Activated naive CD8-positive, alpha-beta T cell treated with anti-CD3 and anti-CD28 coated beads, Interleukin-2, amount 50 U/mL, for 16 hours (primary cell): ENCODE measurements around the gene NF1.
"Not testable (repeated sequence)": the region's sequence is repeated elsewhere in the genome, so short reads cannot be mapped to it uniquely, and the experiment has no call there.

ENCODE experiments used
- DNase-seq: peaks from one replicate; pipeline ENCODE4 v3.0.0-alpha.2; 2020; ENCODE audit warnings: low read depth, low spot score

Gene NF1

GRCh38 chr17:31252741-31253140 lies 158.0 kb downstream of the NF1 start:
- no peak for DNase-seq

DNA sequence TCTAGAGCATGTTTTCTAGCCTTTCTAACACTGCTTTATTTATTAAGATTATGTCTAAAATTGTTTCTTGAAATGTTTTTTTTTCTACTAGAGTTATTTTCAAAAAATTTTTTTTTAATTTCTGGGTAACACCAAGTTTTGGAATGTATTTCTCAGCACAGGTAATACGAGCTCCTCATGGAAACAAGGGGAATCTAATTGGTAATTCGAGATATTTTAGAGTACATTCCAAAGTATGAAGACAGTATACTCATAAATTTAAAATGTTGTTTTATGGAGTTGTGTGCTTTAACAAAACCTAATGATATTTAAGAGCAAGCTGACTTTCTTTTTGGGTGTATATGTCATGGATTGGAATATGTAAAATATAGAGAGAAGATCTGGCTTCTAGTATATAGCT lies 159.9 kb downstream of the NF1 start:
- DNase-seq, result no peak

DNA sequence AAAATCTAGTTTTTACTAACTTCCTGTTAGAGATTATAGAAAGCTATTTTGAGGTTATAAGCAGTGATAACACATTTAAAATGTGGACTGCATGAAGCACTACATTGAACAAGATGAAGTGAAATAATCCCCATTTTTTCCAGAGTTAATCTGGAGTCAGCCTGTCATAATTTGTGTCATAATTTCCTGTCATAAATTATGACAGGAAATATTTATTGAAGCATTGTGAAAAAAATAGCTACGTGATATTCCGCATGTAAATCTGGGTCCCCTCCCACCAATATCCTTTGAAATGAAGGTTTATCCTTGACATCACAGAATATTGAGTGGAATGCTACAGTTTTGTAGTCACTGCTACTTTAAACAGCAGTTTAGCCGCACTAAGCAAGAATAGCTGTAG lies 162.2 kb downstream of the NF1 start:
- no peak for DNase-seq

DNA sequence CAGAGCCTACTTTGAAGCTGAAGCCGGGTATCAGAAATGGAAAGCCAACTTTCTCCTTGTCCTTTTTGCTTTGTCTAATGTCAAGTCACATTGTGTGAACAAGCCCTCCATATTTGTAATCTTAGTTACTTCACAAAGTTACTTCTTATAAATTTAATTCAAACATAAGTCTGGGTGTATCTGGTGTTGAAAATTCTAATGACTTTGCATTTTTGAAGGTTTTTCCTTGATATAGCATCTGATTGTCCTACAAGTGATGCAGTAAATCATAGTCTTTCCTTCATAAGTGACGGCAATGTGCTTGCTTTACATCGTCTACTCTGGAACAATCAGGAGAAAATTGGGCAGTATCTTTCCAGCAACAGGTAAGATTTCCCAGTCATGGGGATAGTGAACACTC lies 165.4 kb downstream of the NF1 start:
- no peak for DNase-seq

GRCh38 chr17:31261601-31262000 lies 166.8 kb downstream of the NF1 start:
- DNase-seq, result no peak

GRCh38 chr17:31262923-31263322 lies 168.1 kb downstream of the NF1 start:
- not testable (repeated sequence) for DNase-seq

GRCh38 chr17:31266042-31266441 lies 171.3 kb downstream of the NF1 start:
- DNase-seq, result no peak

DNA sequence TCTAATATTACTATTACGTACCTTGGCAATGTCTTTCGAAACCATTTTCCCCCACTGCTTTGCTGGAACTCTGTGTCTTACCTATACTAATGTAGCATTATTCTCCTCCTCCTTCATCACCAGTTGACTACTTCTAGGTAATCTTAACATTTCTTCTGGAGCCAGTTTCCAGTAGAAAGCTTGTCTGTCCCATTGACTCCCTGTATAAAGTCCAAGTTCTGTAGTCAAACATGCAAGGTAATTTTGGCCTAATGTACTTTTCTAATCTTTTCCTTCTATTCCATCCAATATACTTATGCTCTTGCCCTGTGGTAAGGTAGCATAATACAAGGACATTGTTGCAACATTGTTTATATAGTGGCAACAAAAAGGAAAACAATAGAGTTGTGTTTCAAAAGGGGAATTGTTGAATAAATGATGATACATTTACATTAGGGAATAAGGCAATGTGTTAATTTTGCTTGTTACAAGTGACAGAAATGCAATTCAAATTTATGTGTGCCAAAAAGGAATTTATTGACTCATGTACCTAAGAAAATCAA lies 174.3 kb downstream of the NF1 start:
- no peak for DNase-seq

DNA sequence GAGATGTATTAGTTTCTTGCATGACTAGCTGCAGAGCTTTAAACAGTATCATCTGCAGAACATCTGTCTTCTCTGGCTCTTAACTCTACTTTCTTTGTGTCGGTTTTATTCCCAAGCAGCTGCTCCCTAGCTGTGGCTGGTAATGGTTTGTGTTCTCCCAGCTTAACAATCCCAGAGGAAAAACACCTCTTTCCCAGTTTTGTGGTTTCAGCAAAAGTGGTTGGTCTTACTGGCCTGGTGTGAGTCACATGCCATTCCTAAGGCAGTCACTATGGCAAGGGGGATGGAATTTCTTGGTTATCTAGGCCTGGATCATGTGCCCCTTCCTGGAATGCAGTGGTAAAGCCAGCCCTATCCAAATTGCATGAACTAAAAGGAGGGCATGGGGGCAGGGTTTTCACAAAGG lies 174.8 kb downstream of the NF1 start:
- DNase-seq, result no peak

GRCh38 chr17:31272236-31272635 lies 177.5 kb downstream of the NF1 start:
- DNase-seq, result no peak

- no peak for DNase-seq
Measured at GRCh38 chr17:31272803-31273202, 178.0 kb downstream of the NF1 start.

DNA sequence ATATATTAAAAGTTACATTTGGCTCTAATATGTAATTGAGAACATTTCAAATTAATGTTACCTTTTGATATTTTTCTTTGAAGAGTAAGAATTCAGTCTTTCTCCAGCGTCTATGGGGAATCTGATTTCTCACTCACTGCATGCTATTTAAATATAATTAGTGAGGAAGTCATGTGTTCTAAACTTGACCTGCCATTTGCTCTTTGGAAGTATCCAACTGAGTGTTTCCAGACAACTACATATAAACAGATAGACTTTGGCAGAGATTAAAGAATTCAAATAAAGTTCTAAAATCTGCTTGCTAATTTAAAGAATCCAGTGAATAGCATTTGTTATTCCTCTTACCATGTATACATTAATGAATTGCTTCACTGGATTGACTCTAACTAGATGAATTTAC lies 178.7 kb downstream of the NF1 start:
- DNase-seq, result no peak

- no peak for DNase-seq
Measured at GRCh38 chr17:31274252-31274651, 179.5 kb downstream of the NF1 start.

- DNase-seq, result no peak
Measured at GRCh38 chr17:31275116-31275515, 180.3 kb downstream of the NF1 start.

GRCh38 chr17:31279401-31279800 lies 184.6 kb downstream of the NF1 start:
- no peak for DNase-seq

DNA sequence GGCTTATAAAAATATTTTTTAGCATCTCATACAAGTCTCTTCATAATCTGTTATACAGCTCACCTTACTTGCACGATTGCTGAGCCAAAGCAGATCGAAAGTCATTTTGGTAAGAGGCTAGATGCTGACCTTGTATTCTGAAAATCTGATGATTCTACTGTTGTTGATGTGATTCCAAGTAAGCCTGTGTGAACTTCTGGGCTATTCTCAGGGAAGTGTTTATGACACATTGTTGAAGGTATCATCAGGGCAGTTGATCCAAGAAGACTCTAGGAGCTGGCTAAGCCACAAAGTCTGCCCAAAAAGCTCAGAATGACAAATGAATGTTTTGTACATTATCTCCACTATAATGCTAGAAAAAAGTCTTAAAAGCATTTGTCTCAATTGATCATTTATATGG lies 186.3 kb downstream of the NF1 start:
- no peak for DNase-seq

DNA sequence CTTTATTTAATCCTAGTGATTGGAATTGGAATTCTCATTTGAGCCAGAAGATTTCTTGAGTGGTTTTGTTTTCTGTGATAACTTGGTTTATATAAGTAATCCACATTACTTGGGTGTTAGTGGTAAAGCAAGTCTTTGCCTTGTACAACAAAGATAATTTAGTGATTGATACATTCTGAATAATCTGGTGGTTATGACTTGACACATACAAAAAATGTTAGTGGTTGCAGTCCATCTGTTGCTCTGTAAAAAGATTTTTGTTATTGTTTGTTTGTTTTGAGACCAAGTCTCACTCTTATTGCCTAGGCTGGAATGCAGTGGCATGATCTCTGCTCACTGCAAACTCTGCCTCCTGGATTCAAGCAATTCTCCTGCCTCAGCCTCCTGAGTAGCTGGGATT lies 189.1 kb downstream of the NF1 start:
- no peak for DNase-seq

DNA sequence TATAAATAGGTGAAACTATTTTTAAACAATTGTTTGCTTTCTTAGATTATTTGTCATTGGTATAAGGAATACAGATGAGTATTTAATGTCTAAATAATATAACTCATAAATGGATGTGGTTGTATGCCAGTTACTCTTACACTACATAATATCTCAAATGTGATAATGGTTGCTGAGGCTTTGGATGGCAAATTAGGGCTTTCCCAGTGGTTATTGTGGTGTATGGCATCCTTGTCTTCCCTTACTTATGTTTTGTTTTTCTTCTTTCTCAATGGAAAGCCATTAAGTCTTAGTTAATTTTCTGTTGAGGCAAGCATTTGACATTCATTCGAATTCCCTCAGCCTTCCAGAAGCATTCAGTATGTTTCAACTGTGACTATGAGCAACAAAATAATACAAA lies 191.8 kb downstream of the NF1 start:
- DNase-seq, result no peak

DNA sequence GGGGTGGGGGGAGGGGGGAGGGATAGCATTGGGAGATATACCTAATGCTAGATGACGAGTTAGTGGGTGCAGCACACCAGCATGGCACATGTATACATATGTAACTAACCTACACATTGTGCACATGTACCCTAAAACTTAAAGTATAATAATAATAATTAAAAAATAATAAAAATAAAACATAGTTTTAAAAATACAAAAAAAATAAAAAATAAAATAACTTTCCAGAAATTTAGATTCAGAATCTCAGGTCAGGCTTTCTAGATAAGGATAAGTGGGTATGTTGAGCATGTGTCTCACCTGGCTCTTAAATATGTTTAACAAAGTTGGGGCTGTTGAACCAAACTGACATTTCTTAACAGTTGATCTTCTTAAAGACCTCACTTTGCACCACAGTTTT lies 193.2 kb downstream of the NF1 start:
- DNase-seq, result not testable (repeated sequence)

- no peak for DNase-seq
Measured at GRCh38 chr17:31289790-31290189, 195.0 kb downstream of the NF1 start.

GRCh38 chr17:31291820-31292219 lies 197.0 kb downstream of the NF1 start:
- no peak for DNase-seq

DNA sequence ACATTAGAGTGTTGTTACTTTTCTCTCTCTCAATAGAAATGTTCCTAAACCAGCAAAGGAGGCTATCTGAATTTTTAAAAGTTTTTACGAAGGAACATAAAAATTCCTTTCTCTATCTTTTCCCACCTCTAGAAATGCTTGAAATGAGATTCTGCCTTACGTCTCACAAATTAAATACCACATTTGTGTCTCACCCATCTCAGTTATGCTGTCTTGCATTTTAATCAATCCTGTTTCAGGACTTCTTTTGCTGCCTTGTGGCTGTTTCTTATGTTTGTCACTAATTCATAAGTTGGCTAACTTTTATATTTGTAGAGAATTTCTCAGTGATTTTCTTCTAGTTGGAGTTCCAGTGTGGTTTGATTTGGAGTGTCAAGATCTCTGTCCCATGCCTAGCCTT lies 198.8 kb downstream of the NF1 start:
- no peak for DNase-seq

DNA sequence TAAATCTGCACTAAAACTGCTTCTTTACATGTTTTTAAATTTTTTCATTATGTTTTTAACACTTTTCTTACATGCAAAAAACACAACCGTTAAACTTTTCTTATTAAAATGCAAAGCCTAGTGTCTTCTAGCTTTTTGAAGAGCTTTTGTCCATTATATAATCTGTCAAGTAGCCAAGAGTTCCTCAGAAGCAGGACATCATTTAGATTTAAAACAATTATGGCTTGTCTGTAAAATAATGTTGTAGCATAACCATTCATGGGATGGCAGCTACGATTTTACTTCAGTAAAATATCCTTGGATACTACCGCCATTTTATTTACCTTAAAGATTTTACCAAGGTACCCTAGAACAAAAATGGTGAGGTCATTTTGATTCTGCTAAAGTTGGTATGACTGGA lies 199.5 kb downstream of the NF1 start:
- DNase-seq, result no peak

DNA sequence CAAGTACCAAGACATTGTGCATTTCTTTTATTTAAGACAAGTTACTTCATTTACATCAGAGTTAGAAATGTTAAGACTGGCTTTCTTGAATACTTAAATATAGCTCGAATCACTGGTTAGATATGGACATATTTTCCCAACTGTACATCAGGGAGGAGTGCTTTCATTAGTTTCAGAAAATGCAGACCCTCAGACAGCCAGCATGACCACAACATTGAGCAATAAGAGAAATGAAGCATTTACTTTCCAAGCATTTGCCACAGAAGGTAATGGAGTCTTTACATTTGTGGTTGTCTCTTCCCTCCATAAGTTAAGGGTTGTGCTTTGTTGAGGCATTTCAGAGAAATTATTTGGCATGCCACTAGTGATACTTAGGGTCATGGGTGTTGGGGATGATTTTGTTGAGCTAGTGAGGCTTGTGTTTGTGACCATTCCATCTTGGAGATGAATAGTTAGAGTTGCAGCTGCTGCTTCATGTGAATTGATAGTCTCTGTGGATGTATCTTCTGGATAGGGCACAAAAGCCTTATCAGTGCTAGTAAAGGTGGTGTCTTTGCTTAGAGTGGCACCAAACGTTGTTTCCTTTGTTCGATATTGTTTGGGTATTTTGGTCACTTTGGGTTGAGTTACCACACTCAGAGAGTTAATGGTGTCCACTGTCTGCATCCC lies 200.2 kb downstream of the NF1 start:
- no peak for DNase-seq
